PC-3 (cell line): Measurements from ENCODE around the gene SLC6A4. TPM values are rescaled to one million over a fixed set of nuclear protein-coding genes. Genes with fewer than 3 reads are reported as not detected.

ENCODE experiments used
- ATAC-seq: fragments of 200-7000 bp; cut with Tn5 transposase; 2 replicates; pipeline ENCODE4 v1.9.1; 2020; ENCODE audit warnings: mild to moderate bottlenecking, moderate library complexity
- BruUV-seq: library from RNA; stranded (reverse); fragments of 400-500 nt; replicated peaks from 2 replicates; lab custom pipeline; 2021; lab: Mats Ljungman, UMichigan
- CTCF ChIA-PET: fragments of 300-600 bp; sonication (Branson Sonifier 250); formaldehyde crosslinking; loops from one replicate; lab custom pipeline; 2022; ENCODE audit warnings: antibody characterized with exemption; lab: Charles Lee
- POLR2A ChIA-PET: fragments of 300-600 bp; sonication (Branson Sonifier 250); formaldehyde crosslinking; loops from one replicate; lab custom pipeline; 2022; ENCODE audit warnings: antibody characterized with exemption; ENCODE audit not compliant: unreplicated experiment; lab: Charles Lee
- DNase-seq: peaks from one replicate; pipeline ENCODE4 v3.0.0-alpha.2; 2015
- H2AFZ ChIP-seq: fragments of 300-600 bp; sonication (generic); 2 replicates; pipeline ENCODE4 v1.6.0; 2016; ENCODE audit warnings: antibody characterized with exemption, low read length
- H3F3A ChIP-seq: fragments of 300-600 bp; sonication (generic); one replicate; pipeline ENCODE4 v1.6.0; 2017; ENCODE audit warnings: antibody characterized with exemption, low read length, control low read depth, mild to moderate bottlenecking; ENCODE audit not compliant: unreplicated experiment
- H3K27ac ChIP-seq: fragments of 300-600 bp; sonication (generic); 2 replicates; pipeline ENCODE4 v1.5.1; 2016; ENCODE audit warnings: mild to moderate bottlenecking, low read length
- H3K27me3 ChIP-seq: fragments of 300-600 bp; sonication (generic); 2 replicates; pipeline ENCODE4 v1.6.1; 2016; ENCODE audit warnings: low read length, mixed read lengths
- H3K36me3 ChIP-seq: fragments of 300-600 bp; sonication (generic); 2 replicates; pipeline ENCODE4 v1.6.1; 2016; ENCODE audit warnings: low read depth, mixed run types, low read length, mixed read lengths
- H3K4me1 ChIP-seq: fragments of 300-600 bp; sonication (generic); 2 replicates; pipeline ENCODE4 v1.5.1; 2016; ENCODE audit warnings: low read length; ENCODE audit not compliant: insufficient read depth
- H3K4me2 ChIP-seq: fragments of 300-600 bp; sonication (generic); 2 replicates; pipeline ENCODE4 v1.6.0; 2016; ENCODE audit warnings: low read length
- H3K4me3 ChIP-seq: fragments of 300-600 bp; sonication (generic); 2 replicates; pipeline ENCODE4 v1.5.1; 2016; ENCODE audit warnings: mild to moderate bottlenecking, low read length, mixed read lengths
- H3K79me2 ChIP-seq: fragments of 300-600 bp; sonication (generic); 2 replicates; pipeline ENCODE4 v1.6.1; 2017; ENCODE audit warnings: low read length, mixed read lengths
- H3K9ac ChIP-seq: fragments of 300-600 bp; sonication (generic); 2 replicates; pipeline ENCODE4 v1.6.0; 2016; ENCODE audit warnings: mild to moderate bottlenecking, low read length
- H3K9me2 ChIP-seq: fragments of 300-600 bp; sonication (generic); replicated peaks from 2 replicates; pipeline ENCODE4 v1.6.1; 2016; ENCODE audit warnings: mixed run types, low read length, mixed read lengths
- H3K9me3 ChIP-seq: fragments of 300-600 bp; sonication (generic); 2 replicates; pipeline ENCODE4 v1.6.1; 2016; ENCODE audit warnings: low read length, mixed read lengths
- H4K20me1 ChIP-seq: fragments of 300-600 bp; sonication (generic); 2 replicates; pipeline ENCODE4 v1.6.1; 2016; ENCODE audit warnings: low read length, mixed read lengths
- EZH2 ChIP-seq: fragments of 300-600 bp; sonication (generic); IDR thresholded peaks from one replicate; pipeline ENCODE4 v1.6.1; 2017; ENCODE audit warnings: antibody characterized with exemption, mild to moderate bottlenecking, low read length; ENCODE audit not compliant: unreplicated experiment
- EZH2phosphoT487 ChIP-seq: fragments of 300-600 bp; sonication (generic); IDR thresholded peaks from 2 replicates; pipeline ENCODE4 v1.6.1; 2018; ENCODE audit warnings: mild to moderate bottlenecking, antibody characterized with exemption, low read length, borderline replicate concordance
- intact Hi-C: fragments of 100-400 bp; cut with micrococcal nuclease; formaldehyde crosslinking; loops from 2 replicates; pipeline ENCODE4 v1.9.0; 2023
- total RNA-seq: library from RNA; depleted of rRNA; stranded (reverse); fragments of >200 nt; gene quantifications from 2 replicates; pipeline ENCODE4 v1.2.3, GENCODE V29; 2014
- TF ChIP-seq, protein P1 (sequence below): fragments of 300-600 bp; sonication (generic); conservative IDR thresholded peaks from 2 replicates; pipeline ENCODE4 v1.5.1; 2017; ENCODE audit warnings: antibody characterized with exemption, low read depth, mild to moderate bottlenecking, low read length

The SLC6A4 gene
- total RNA-seq, 1 experiment from 2014 or later: not detected

DNA sequence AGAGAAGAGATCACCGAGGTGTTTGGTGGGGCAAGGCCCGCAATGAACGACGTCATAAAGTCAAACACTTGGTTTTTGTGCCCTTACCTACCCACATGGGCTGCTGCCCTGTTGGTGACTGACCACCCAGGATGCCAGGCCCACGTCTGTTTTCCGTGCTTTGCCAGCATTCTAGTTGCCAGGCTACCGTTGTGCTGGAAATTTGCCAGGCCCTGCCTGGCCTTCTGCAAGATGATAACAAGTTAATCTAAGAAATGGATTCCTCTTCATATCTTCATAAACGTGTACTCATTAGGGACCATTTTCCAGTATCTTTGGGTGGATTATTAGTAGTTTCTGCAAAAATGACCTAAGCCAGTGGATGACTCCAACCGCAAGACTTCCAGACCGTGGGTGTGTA, 35.4 kb downstream of the SLC6A4 start:
- CTCF ChIA-PET: no interaction called here
- ATAC-seq: no peak
- no peaks in the 10 kb centered on the region for H3K4me1 ChIP-seq
- POLR2A ChIA-PET: no interaction called here
- no peaks in the 10 kb centered on the region for H3K79me2 ChIP-seq
- H3K4me3 ChIP-seq: no peak overlapping the region
- H4K20me1 ChIP-seq: no peaks in the 10 kb centered on the region
- no peaks in the 10 kb centered on the region for H3K9me3 ChIP-seq
- no peak overlapping the region for H3K9ac ChIP-seq
- BruUV-seq: no TSS peak
- DNase-seq: no peak
- intact Hi-C loops: no loop called here
- H3K9me2 ChIP-seq: no peaks in the 10 kb centered on the region
- no peak for TF ChIP-seq EZH2
- no peak for TF ChIP-seq EZH2phosphoT487
- TF ChIP-seq, protein P1, sequence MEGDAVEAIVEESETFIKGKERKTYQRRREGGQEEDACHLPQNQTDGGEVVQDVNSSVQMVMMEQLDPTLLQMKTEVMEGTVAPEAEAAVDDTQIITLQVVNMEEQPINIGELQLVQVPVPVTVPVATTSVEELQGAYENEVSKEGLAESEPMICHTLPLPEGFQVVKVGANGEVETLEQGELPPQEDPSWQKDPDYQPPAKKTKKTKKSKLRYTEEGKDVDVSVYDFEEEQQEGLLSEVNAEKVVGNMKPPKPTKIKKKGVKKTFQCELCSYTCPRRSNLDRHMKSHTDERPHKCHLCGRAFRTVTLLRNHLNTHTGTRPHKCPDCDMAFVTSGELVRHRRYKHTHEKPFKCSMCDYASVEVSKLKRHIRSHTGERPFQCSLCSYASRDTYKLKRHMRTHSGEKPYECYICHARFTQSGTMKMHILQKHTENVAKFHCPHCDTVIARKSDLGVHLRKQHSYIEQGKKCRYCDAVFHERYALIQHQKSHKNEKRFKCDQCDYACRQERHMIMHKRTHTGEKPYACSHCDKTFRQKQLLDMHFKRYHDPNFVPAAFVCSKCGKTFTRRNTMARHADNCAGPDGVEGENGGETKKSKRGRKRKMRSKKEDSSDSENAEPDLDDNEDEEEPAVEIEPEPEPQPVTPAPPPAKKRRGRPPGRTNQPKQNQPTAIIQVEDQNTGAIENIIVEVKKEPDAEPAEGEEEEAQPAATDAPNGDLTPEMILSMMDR: no peak
- H2AFZ ChIP-seq: no peak overlapping the region
- no peaks in the 10 kb centered on the region for H3K27me3 ChIP-seq
- H3K4me2 ChIP-seq: no peak overlapping the region
- no peaks in the 10 kb centered on the region for H3K36me3 ChIP-seq
- no peak overlapping the region for H3K27ac ChIP-seq
- no peaks in the 10 kb centered on the region for H3F3A ChIP-seq

DNA sequence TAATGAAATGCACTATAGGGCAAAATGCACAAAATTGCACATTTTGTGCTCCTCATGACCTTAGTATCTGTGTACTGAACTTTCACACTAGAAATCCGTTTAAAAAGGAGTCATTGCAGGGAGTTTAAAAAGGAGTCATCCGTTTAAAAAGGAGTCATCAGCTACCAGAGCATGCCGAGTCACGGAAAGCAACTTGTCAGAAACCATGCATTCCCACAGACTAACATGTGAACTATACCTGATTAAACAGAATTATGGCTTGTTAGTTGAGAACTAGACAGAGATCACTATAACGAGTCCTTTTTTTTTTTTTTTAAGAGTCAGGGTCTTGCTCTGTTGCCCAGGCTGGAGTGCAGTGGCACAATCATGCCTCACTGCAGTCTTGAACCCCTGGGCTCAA, 35.9 kb downstream of the SLC6A4 start:
- no peaks in the 10 kb centered on the region for H4K20me1 ChIP-seq
- H3K9ac ChIP-seq: no peak overlapping the region
- DNase-seq (no peak), ATAC-seq (no peak)
- H3K36me3 ChIP-seq: no peaks in the 10 kb centered on the region
- no peak for TF ChIP-seq EZH2phosphoT487
- TF ChIP-seq, protein P1: no peak
- no TSS peak for BruUV-seq
- no peak overlapping the region for H2AFZ ChIP-seq
- no peaks in the 10 kb centered on the region for H3F3A ChIP-seq
- no peaks in the 10 kb centered on the region for H3K9me3 ChIP-seq
- ChIA-PET POLR2A (no interaction called here), CTCF (interaction anchor here (0.6 kb wide), 1 partner anchor 95 kb away, joined by 3 read pairs; no protein-coding TSS in a partner anchor)
- no peaks in the 10 kb centered on the region for H3K9me2 ChIP-seq
- H3K27me3 ChIP-seq: no peaks in the 10 kb centered on the region
- H3K79me2 ChIP-seq: no peaks in the 10 kb centered on the region
- no peak overlapping the region for H3K4me2 ChIP-seq
- H3K4me1 ChIP-seq: no peaks in the 10 kb centered on the region
- no peak overlapping the region for H3K27ac ChIP-seq
- H3K4me3 ChIP-seq: no peak overlapping the region
- intact Hi-C loops: no loop called here

DNA sequence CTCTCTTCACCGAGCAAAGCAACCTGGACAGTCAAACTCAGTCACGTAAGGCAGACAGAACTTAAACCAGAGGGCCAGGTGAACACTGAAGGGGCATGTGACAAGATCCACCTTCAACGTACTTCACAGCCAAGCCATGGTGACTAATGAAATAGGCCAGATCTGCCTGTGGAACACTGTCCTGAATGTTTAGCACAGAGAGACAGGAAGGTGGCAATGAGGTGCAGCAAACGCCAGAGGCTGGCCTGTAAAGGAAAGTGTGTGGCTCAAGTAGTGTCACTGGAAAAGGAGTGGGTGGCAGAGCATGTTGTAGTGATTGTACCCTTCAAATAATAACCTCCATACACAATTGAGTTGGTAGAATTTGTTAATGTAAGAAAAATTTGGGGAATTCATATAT, 38.1 kb downstream of the SLC6A4 start:
- intact Hi-C loops: no loop called here
- no peaks in the 10 kb centered on the region for H3K36me3 ChIP-seq
- H3F3A ChIP-seq: no peaks in the 10 kb centered on the region
- CTCF ChIA-PET: no interaction called here
- BruUV-seq: no TSS peak
- no peak overlapping the region for H3K27ac ChIP-seq
- no peaks in the 10 kb centered on the region for H3K9me2 ChIP-seq
- H3K9ac ChIP-seq: no peak overlapping the region
- POLR2A ChIA-PET: no interaction called here
- no peak for ATAC-seq
- no peak for DNase-seq
- no peak overlapping the region for H3K4me3 ChIP-seq
- H3K4me1 ChIP-seq: no peaks in the 10 kb centered on the region
- H3K4me2 ChIP-seq: no peak overlapping the region
- TF ChIP-seq, protein P1: no peak
- TF ChIP-seq EZH2 (no peak), EZH2phosphoT487 (no peak)
- no peaks in the 10 kb centered on the region for H3K9me3 ChIP-seq
- no peaks in the 10 kb centered on the region for H3K27me3 ChIP-seq
- H2AFZ ChIP-seq: no peak overlapping the region
- H3K79me2 ChIP-seq: no peaks in the 10 kb centered on the region
- no peaks in the 10 kb centered on the region for H4K20me1 ChIP-seq
